HG03460 (cell line): ENCODE measurements around the gene SIGLECL1.

Experiments used
- ATAC-seq: cut with Tn5 transposase; IDR thresholded peaks from one replicate; pipeline ENCODE4 v1.9.1; 2021; ENCODE audit not compliant: unreplicated experiment

Gene SIGLECL1

GRCh38 chr19:51295382-51296126, 44.7 kb downstream of the SIGLECL1 start:
- no peak for ATAC-seq

GRCh38 chr19:51296336-51297093, 45.6 kb downstream of the SIGLECL1 start:
- no peak for ATAC-seq

GRCh38 chr19:51297406-51297805, 46.5 kb downstream of the SIGLECL1 start:
- ATAC-seq = no peak

DNA sequence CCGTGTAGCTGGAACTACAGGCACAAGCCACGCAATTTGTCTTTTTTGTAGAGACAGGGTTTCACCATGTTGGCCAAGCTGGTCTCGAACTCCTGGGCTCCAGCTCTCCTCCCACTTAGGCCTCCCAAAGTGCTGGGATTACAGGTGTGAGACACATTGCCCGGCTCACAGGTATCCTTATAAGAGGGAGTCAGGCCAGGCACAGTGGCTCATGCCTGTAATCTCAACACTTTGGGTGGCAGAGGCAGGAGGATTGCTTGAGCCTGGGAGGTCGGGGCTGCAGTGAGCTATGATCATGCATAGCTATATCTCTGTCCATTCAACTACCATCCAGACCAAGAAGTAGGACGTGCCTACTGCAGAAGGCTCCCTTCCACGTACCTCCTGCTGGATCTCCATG, 50.4 kb downstream of the SIGLECL1 start:
- no peak for ATAC-seq

GRCh38 chr19:51305479-51305878, 54.6 kb downstream of the SIGLECL1 start:
- no peak for ATAC-seq

DNA sequence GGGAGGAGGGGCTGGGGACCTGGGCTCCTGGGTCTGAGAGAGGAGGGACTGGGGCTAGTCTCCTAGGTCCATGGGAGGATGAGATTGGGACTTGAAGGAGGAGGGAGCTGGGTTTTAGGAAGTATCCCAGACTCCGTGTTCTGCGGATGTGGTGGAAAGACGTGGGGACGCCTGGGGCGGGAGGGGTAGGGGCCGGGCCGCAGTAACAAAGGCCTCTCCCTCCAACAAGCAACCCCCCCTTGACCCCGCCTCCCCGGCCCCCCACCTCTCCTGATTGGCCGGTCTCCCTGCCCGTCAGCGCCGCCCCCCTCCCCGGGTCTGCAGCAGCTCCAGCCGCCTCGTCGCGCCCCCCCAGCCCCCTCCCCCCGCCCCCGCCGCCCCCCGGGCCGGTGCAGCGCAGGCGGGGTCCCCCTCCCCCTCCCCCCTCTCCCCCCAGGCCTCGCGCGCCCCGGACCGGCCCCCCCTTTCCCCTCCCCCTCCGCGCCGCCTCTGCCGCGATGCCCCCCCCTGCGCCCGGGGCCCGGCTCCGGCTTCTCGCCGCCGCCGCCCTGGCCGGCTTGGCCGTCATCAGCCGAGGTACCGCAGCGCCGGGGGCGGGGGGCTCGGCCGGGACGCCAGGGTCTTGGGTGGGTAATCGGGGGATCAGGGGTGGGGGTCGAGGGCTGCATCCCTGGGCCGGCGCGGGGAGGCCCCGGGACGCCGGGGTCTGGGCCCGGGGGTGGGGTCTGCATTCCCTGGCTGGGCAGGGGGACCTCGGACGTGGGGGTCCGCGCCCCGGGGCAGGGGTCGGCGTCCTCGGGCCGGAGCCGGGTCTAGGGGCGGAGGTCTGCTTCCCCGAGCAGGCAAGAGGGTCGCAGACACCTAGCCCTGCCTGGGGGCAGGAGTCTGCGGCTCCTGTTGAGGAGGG, 60.7 kb downstream of the SIGLECL1 start, which contains the start of gene IGLON5:
Gene IGLON5, plus strand, starts transcription at position 294 of the 907 bp plus-strand sequence. Its CDS starts 204 bp downstream, at position 498.
- no peak for ATAC-seq

DNA sequence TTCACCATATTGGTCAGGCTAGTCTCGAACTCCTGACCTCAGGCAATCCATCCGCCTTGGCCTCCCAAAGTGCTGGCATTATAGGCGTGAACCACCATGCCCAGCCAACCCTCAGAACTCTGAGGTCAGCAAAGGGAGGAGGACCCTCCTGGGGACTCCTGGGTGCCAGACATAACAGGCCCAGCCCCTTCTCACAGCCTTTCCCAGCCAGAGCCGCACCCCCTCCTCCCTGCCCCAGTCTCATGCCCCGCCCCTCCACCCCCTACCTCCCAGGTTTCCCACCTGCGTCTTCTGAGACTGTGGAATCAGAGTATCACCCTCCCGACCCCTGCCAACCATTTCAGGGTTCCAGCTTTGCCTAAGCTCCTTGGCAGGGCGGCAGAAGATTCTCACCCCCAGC, 65.8 kb downstream of the SIGLECL1 start:
- ATAC-seq = no peak

DNA sequence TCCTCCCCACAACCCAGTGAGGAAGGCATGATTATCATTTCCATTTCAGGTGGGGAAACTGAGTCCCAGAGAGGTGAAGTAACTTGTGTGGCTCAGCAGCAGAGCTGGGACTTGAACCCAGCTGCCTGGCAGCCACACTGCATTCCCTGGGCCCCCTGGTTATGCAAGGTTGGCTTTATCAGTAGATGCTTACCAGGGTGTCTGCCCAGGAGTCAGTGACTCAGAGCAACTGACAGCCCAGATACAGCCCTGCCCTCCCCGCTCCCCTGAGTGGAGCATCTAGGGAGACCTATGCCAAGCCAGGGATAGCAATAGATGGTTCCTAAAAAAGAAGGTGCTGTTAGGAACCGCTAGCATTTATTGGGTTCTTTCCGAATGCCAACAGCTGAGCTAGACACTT, 66.5 kb downstream of the SIGLECL1 start:
- no peak for ATAC-seq

GRCh38 chr19:51317968-51318367, 67.1 kb downstream of the SIGLECL1 start:
- no peak for ATAC-seq
